ENCODE measurements around the gene ZDHHC14. TPM values are rescaled to one million over a fixed set of nuclear protein-coding genes. Genes with fewer than 3 reads are reported as not detected.

The ZDHHC14 gene
- total RNA-seq, 2 donors from 2014 or later: 13.0 to 19.1 TPM

- Histone ChIP-seq H3K27me3 (no peaks in the 10 kb centered on the region), H3K9me3 (no peaks in the 10 kb centered on the region), H3K27ac (no peak overlapping the region), H3K4me3 (no peak overlapping the region), H3K4me1 (peaks cover 0 to 5% of the 10 kb centered on the region in 2 donors), H3K36me3 (no peaks in the 10 kb centered on the region)
- no peak for TF ChIP-seq CTCF (IDR thresholded peaks at IDR 0.05)
- DNase-seq (ENCODE audit: low spot score): no peak
Measured at GRCh38 chr6:157410045-157410444, 29.1 kb downstream of the ZDHHC14 start.

- no peaks in the 10 kb centered on the region for H3K36me3 ChIP-seq
- no peak for TF ChIP-seq CTCF (IDR thresholded peaks at IDR 0.05)
- H3K9me3 ChIP-seq: no peaks in the 10 kb centered on the region
- DNase-seq (ENCODE audit: low spot score): no peak
- no peak overlapping the region for H3K4me3 ChIP-seq
- peaks cover 0 to 5% of the 10 kb centered on the region in 2 donors for H3K4me1 ChIP-seq
- H3K27ac ChIP-seq: no peak overlapping the region
- no peaks in the 10 kb centered on the region for H3K27me3 ChIP-seq
Measured at GRCh38 chr6:157411368-157411767, 30.4 kb downstream of the ZDHHC14 start.

- DNase-seq (ENCODE audit: low spot score): no peak
- Histone ChIP-seq H3K27me3 (no peaks in the 10 kb centered on the region), H3K9me3 (no peaks in the 10 kb centered on the region), H3K4me3 (no peak overlapping the region), H3K4me1 (peaks cover 0 to 5% of the 10 kb centered on the region in 2 donors), H3K36me3 (no peaks in the 10 kb centered on the region), H3K27ac (no peak overlapping the region)
- TF ChIP-seq CTCF (IDR thresholded peaks at IDR 0.05): no peak
Measured at GRCh38 chr6:157412791-157413190, 31.8 kb downstream of the ZDHHC14 start.

GRCh38 chr6:157420497-157420896 is 39.5 kb downstream of the ZDHHC14 start:
- TF ChIP-seq CTCF (IDR thresholded peaks at IDR 0.05): no peak
- Histone ChIP-seq H3K4me1 (peaks cover 0 to 31% of the 10 kb centered on the region in 2 donors), H3K9me3 (no peaks in the 10 kb centered on the region), H3K36me3 (no peaks in the 10 kb centered on the region), H3K27ac (no peak overlapping the region), H3K4me3 (no peak overlapping the region), H3K27me3 (no peaks in the 10 kb centered on the region)
- no peak for DNase-seq (ENCODE audit: low spot score)

- H3K4me1 ChIP-seq: peaks cover 0 to 48% of the 10 kb centered on the region in 2 donors
- no peaks in the 10 kb centered on the region for H3K27me3 ChIP-seq
- TF ChIP-seq CTCF (IDR thresholded peaks at IDR 0.05): peak in 1 of 2 donors; percentile 57
- DNase-seq (ENCODE audit: low spot score): no peak
- H3K4me3 ChIP-seq: no peak overlapping the region
- no peaks in the 10 kb centered on the region for H3K36me3 ChIP-seq
- no peaks in the 10 kb centered on the region for H3K9me3 ChIP-seq
- H3K27ac ChIP-seq: peak overlapping the region; percentile 33 to 40
Measured at GRCh38 chr6:157424491-157425020, 43.6 kb downstream of the ZDHHC14 start.

- TF ChIP-seq CTCF (IDR thresholded peaks at IDR 0.05): no peak
- Histone ChIP-seq H3K27me3 (no peaks in the 10 kb centered on the region), H3K27ac (peak overlapping the region; percentile 73 to 80), H3K4me1 (peaks cover 0 to 65% of the 10 kb centered on the region in 2 donors), H3K36me3 (no peaks in the 10 kb centered on the region), H3K4me3 (peak overlapping the region in 1 of 2 donors; percentile 10), H3K9me3 (no peaks in the 10 kb centered on the region)
- DNase-seq (ENCODE audit: low spot score): no peak
Measured at GRCh38 chr6:157427969-157428368, 47.0 kb downstream of the ZDHHC14 start.
